Neural cell (in vitro differentiated cells): ENCODE measurements around the gene SMAD9.
A peak's percentile ranks its signal among the peaks of the same experiment; 100 is the strongest.

Source experiments
- CTCF ChIP-seq: fragments of 450-650 bp; IDR thresholded peaks from 2 replicates; pipeline ENCODE4 v1.5.1; 2014; ENCODE audit warnings: antibody characterized with exemption, mild to moderate bottlenecking, moderate library complexity; ENCODE audit not compliant: poor library complexity, severe bottlenecking
- MXI1 ChIP-seq: fragments of 450-650 bp; conservative IDR thresholded peaks from 2 replicates; pipeline ENCODE4 v1.6.1; 2014; ENCODE audit warnings: antibody characterized with exemption, mild to moderate bottlenecking; ENCODE audit not compliant: poor library complexity, severe bottlenecking
- POLR2AphosphoS5 ChIP-seq: IDR thresholded peaks from 2 replicates; pipeline ENCODE4 v1.6.1; 2012
- RAD21 ChIP-seq: fragments of 450-650 bp; conservative IDR thresholded peaks from 2 replicates; pipeline ENCODE4 v1.6.1; 2014; ENCODE audit warnings: antibody characterized with exemption, mild to moderate bottlenecking, moderate library complexity

DNA sequence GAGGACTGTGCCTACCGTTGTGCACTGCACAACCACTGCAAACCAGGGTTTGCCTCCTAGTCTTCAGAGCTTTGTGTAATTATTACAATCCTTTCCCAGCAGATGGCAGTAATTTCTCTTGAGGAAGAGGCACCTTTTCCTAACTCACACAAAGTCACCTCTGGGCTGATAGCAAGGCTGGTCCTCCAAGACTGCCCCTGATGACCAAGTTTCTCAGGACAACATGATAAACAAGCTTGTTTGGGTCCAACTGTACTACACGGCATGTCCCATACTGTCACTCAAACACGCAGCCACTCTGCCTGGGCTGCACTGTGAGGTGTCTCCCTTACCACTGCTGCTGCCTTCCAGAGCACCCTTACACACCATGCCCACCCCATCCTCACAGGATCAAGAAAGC is 61.7 kb downstream of the SMAD9 start:
- TF ChIP-seq CTCF (peak; percentile 64), POLR2AphosphoS5 (no peak), RAD21 (peak; percentile 62), MXI1 (no peak)
